Fibroblast of peridontal ligament (primary cell): Measurements from ENCODE around the gene JAG2.

Experiments
- DNase-seq: peaks from one replicate; pipeline ENCODE4 v3.0.0-alpha.2; 2010; ENCODE audit errors: extremely low read depth

JAG2 gene

DNA sequence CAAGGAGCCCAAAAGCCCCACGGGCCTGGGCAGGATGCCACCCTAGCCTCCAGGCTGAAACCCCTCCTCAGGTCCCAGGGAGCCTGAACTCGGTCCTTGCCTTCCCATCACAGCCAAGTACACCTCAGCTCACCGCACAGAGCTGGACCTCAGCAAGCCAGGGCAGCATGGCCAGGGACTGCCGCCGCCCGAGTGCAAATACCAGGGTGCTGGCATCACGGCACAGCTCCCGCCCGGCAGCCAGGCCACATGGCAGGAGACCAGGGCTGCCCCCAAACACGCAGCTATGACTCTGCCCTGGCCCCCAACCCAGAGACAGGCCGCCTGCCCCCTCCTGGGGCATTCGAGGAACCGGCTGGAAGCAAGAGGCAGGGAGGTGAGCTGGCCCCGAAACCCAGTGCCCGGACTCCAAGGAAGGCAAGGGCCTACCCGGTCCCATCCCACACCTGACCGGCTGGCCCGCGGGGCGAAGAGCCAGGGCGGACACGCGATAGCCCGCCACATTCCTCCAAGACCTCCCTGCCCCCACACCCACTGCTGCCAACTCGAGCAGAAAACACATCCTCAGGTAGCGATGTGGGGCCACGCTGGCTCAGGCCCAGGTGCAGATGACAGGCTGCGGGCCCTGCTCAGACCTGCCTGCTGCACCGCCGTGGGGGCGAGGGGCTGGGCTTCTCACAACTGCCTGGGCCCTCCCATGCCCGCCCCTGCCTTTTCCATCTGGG, 2.7 kb downstream of the JAG2 start:
- no peak for DNase-seq

DNA sequence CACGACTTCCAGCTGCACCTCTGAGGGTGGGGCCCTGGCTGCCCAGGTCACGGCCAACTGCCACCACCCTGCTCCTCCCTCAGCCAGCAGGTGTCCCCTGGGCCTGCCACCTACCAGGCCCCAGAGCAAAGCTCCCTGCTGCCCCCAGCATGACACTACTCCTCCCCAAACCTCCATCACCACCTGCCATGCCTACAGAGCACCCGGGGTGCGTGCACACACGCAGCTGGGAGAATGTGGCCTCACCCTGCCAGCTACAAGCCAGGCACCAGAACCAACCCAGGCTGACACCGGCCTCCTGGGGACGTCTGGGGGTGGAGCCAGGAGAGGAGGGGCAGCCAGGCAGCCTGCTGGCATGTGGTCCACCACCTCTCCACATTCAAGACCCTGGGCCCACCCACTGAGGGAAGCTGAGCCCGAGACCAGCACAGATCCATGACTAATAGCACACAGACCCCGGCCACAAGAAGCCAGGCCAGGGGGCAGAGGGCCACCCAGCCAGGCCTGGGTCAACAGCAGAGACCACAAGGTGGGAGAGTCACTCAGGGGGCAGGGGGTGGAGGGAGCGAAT, 3.4 kb downstream of the JAG2 start:
- no peak for DNase-seq

DNA sequence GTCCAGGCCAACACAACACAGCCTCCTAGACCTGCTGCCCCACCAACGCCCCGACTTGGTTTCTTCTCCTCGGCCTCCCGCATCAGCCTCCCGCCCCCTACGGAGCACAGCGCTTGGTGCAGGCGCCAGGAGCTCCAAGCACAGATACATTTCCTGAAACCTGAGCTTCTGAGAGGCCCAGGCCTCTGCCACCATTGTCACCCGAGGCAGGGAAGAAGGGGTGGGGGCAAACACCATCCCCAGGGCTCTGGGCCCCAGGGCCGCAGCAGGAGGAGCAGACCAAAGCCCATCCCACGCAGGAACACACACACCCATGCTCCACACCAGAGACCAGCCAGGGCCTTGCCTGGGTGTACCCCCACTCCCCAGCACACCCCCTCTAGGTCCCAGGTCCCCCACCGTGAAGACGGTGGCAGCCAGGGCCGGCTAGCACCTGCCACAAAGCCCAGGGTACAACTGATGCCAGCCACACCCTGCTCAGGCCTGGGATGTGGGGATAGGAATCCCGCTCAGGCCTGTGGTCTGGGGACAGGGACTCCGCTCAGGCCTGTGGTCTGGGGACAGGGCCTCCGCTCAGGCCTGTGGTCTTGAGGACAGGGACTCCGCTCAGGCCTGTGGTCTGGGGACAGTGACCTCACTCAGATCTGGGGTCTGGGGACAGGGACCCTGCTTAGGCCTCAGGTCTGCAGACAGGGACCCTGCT, 5.4 kb downstream of the JAG2 start:
- DNase-seq: no peak

DNA sequence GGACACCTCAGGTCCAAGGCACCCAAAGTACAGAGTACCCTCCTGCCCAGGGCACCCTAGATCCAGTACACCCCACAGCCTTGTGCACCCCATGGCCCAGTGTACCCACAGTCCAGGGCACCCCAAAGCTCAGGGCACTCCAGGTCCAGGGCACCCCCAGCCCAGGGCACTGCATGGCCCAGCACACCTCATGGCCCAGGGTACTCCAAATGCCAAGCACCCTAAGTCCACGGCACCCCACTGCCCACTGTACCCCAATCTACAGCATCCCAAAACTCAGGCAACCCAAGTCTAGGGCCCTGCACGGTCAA, 6.0 kb downstream of the JAG2 start:
- DNase-seq: no peak

DNA sequence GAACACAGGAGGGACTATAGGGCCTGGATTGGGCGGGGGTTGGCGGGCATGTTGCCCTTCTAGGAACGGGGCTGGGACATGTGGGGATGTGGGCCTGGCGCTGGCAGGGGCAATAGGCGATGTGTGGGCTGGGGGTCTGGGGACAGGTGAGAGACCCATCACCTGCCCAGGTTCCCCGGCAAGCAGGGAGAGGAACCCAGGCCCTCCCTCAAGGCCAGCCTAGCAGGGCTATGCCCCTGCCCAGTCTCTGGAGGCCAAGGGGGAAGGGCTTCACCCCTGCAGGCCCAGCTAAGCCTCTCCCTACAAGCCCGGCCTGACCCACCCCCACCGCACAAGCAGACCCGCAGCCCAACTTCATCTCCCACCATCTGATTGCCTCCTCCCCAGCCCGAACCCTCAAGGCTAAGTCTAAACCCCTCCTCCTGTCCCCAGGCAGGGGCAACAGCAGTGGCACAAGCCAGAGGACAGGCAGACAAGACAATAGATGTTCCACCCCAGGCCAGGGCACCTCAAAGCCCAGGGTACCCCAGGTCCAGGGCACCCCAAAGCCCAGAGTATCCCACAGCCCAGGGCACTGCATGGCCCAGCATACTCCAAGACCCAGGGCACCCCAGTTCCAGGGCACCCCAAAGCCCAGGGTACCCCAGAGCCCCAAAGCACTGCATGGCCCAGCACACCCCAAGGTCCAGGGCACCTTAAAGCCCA, 6.5 kb downstream of the JAG2 start:
- no peak for DNase-seq

DNA sequence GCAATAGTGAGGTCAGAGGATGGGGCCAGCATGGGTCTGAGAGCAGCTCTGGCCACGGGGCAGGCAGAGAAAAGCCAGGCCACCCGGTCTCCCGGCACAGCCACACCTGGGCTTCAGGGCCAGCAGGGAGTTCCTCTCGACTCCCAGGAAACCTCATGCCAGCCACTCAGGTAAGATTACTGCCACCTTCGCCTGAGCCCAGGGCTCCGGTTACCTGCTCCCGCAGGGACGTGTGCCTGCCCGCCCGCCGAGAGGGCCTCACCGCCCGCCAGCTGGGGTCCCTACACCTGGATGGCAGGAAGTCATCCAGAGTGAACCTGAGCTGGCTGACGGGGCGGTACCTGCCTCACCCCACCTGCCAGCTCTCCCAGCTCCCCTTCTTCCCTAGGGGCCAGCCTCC, 7.3 kb downstream of the JAG2 start:
- no peak for DNase-seq

DNA sequence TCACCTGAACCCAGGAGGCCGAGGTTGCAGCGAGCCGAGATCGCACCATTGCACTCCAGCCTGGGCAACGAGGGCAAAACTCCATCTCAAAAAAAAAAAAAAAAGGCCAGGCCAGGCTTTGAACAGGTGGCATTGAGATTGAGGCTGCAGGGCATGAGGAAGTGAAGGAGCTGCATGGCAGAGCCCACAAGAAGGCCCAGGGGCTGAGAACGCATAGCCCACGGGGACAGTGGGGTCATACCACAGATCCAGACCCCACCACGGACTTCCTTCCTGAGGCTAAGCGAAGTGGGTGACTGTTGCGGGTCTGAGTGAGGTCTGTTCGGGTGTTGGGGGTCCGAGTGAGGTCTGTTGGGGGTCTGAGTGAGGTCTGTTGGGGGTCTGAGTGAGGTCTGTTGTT, 7.8 kb downstream of the JAG2 start:
- DNase-seq: no peak

DNA sequence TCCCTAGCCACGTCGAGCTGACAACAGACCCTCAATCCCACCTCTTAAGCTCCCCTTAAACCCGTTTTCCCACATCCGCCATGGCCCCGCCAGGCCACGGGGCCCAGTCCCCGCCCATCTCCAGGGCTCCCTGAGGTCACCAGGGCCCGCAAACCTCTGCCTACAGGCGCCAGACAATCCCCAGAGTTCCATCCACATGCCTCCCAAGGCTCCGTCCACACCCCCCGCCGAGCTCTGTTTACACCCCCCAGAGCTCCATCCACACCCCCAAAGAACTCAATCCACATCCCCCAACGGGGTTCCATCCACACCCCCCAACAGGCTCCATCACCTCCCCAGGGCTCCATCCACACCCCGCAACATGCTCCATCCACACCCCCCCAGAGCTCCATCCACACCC, 9.2 kb downstream of the JAG2 start:
- no peak for DNase-seq

DNA sequence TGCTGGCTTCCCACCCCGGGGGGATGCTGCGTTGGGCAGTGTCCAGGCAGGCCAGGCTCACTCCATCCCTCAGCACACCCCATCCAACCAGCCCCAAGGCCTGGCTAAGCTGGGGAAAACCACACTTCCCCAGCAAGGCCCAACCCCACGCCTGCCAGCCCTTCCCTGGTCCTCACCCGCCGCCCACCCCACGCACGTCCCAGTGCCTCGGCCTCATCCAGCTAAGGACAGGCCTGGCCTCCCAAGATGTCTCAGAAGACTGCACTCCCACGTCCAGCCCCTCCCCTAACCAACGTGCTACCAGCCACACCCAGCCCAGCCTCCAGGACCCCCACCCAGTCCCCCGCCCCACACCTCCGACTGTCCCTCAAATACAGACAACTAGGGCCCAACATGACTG, 9.8 kb downstream of the JAG2 start:
- DNase-seq: no peak

DNA sequence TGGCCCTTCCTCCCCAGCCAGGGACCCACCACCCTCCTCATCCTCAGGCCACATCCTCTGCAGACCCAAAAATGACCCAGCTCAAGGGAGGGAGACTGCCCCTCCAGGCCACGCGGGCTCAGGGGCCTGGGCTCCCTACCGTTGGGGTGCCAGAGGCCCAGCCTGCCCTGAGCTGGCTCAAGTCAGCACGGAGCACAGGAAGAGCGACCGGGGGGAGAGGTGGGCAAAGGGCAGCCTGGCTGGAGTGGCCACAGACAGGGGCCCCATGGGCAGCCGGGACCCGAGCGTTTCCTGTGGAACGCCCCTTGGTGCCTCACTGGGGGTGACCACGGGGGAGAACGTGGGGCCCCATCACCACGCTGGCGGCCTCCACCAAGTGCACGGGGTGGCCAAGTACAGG, 10.7 kb downstream of the JAG2 start:
- DNase-seq: no peak

DNA sequence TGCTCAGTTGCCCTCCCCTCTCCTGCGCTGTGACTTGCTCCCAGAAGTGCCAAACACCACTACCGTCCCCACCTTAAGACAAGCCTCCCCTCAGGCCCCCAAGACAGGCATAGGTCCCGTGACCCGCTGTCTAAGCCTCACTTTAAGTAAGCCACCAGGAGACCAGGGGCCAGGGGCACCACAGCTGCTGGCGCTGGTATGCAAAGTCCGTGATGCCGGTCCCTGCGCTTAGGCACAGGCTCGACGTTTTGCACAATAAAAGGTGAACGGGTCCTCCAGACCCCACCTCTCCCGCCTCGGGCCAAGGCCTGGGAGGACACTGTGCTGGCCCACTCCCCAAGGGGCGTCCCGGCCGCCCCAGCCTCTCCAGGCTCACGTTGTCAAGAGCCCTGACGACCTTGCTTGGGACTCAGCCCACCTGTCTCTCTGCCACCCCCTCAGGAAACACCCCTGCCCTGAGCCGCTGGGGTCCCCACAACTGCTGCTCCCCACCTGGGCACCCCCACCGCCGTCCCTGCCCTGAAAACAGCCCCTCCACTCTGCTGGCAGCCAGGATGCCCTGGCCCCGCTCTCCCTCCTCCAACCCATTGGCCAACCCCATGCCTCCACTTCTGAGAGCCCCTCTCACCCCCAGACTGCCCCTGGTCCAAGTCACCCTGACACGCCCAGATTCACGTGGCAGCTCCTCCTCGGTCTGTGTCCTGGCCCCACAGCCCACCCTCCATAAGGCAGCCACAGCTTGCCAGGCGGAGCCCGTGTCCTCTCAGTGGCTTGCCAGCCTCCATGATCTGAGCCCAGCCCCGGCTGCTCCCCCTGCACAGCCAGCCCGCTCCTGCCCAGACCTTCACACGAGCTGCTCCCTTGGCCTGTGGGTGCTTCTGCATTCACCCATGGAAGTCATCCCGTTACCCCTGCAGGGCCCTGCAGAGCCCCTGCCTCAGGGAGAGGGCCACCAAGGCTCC, 11.9 kb downstream of the JAG2 start:
- no peak for DNase-seq

DNA sequence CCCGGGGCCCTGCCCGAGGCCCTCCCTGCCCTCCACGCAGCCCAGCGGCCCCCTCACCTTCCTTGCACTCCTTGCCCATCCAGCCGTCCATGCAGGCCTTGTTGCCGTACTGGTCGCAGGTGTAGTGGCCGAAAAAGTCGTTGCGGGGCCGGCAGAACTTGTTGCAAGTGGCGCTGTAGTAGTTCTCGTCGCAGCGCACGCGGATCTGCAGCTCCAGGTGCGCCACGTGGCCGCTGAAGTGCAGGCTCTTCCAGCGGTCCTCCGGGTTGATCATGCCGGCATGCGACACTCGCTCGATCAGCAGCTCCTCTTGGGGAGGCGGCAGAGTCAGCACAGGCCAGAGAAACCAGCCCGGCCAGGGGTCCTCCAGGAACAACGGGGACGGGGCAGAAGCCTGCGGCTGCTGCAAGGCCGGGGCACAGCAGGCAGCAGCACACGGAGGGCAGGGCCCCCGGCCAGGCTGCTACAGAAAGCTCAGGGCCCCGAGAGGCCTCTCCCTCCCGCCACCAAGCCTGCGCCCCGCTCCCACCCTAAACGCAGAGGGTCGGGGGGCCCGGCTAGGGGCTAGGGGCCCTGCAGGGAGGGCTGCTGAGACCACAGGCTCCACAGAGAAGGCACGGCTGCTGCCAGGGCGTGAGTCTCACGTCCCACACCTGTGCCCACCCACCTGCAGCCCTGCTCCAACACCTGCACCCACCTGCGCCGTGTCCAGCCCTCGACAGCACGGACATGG, 12.7 kb downstream of the JAG2 start:
- DNase-seq: no peak

DNA sequence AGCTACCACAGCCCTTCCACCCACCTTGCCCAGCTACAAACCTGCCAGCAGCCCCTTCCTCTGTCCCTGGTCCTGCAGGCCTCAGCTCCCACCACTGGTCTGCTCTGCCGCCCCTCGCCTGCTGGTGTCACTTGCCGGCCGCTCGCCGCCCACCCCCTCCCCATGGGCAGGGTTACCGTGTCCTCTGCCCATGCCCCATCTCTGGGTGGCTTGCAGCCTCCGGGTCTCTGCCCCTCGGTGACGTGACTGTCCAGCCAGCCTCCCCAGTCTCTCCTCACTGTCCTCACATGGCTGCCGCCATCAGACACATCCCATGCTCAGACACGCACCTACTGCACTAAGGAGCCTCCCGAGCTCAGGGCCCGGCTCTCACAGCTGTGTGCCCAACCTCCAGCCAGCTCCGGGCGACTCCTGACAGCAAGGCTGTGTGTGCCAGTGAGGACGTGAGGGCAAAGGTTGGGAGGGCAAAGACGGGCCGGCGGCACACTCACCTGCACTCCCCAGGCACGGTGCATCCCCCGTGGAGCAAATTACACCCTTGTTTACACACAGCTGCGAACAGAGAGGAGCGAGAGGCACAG, 13.4 kb downstream of the JAG2 start:
- DNase-seq: no peak

DNA sequence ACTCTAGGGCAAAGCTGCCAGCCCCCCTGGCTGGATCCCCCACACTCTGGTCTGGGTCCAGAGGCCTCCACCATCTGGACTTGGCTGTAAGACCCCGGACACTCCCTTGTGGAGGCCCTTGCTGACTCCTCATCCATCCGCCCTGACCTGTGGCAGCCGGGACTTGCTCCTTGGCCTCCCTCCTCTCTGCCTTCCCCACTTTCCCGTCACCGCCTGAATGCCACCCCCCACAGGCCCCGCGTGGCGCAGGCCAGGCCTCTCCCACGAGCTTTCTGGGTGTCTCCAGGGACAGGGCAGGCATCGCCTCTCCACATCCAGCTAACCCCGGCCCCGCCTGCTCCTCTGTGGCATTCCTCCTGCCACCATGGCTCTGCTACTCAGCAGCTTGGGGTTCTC, 14.1 kb downstream of the JAG2 start:
- no peak for DNase-seq

DNA sequence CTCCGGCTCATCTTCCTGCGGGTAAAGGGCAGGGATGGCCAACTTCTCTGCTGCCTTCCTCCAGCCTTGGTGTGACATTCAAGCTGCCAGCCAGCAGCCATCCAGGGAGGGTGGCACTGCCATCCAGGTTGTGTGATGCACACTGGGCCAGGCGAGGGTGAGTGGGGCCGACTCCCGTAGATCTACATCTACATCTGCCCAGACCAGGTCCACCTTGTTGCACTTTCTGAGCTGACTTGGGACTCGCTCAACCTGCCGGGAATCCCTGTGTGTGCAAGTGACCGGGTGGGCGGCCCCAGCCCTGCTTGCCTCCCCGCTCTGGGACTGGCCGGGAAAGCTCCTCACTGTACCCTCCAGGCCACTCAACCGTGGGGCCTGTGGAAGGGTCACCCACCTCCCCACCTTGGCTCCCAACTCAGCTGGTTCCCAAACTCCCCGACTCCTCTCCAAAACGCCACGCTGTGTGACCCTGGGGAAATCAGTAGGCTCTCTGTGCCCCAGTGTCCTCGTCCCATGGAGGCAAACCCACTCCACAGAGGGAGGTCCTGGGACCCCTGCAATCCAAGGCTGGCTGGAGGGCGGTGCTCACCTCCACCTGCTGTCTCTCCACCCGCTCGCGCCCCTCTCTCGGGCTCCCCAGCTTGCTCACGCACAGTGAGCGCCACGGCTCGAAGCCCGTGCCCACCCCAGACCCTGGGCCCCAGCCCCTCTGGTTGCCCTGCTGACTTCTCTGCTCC, 14.7 kb downstream of the JAG2 start:
- no peak for DNase-seq

DNA sequence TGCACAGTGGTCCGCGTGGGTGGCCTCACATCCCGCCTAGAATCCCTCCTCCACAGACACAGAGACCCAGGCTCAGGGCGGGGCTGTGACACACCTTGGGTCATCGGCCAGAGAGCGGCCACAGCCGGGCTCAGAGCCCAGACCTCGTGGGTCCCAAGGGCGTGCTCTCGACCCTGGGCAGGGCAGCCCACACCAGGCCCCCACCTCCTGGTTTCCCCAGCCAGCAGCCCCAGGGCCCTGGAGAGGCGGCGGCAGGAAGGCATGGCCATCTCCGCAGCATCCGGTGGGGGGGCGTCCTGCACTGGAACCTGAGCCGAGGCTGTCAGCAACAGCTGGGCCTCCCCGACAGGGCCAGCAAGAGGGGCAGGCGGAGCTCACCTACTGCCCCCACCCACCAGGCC, 15.2 kb downstream of the JAG2 start:
- DNase-seq: no peak

DNA sequence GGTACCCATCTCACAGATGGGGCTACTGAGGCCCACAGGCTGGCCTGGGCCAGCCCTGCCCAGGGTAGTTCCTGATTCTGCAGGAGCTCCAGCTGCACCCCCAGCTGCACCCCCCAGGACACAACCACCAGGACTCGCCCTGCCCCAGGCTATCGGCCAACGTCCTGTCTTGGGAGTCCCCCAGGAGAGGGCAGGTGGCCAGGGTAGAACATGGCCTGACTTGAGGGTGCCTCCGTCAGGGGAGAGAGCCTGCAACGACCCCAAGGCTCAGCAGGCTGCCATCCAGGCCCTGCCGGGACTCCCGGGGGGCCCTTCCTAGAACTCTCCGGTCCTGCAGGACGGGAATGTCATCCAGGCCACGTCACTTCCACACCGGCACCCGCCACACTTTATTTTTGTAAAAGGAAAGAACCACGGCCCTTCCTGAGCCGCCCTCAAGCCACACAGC, 15.8 kb downstream of the JAG2 start:
- no peak for DNase-seq

DNA sequence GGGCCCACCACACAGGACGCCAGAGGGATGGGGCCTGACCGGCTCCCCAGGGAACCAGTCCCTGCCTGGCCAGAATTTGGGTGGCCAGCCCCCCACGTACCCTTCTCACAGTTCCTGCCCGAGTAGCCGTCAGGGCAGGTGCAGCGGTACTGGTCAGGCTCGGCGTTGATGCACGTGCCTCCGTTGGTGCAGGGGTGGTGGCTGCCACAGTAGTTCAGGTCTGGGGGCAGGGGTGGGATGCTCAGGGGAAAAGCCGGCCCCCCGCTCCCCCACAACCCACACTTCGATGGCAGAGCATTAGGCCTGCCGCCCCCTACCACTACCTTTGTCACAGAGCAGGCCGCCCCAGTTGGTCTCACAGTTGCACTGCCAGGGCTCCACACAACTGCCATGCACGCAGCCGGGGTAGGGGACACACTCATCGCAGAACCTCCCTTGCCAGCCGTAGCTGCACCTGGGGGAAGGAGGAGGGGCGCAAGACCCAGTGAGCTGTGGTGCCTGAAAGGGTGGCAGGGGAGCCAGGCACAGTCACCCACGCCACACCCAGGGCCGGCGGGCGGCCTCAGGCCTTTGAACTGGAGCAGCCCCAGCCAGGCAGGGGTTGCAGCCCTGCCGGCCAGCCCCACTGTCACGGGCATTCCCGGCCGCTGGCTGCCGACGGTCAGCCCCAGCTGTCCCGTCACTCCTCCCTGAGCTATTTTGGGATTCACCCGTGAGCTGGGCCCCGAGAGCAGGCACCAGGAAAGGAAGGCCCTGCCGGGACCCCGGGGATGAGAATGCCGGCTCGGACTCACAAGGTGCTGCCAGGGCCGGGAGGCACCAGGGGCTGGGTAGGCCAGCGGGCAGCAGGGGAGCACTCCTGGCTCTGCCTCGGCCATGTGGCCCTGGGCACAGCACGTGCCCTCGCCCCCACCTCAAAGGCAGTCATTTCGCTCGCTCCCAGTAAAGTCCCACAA, 16.5 kb downstream of the JAG2 start:
- no peak for DNase-seq
